GM19463 (cell line): Measurements from ENCODE around the gene AK5.

ENCODE experiments used
- ATAC-seq: cut with Tn5 transposase; IDR thresholded peaks from one replicate; pipeline ENCODE4 v1.9.1; 2021; ENCODE audit warnings: mild to moderate bottlenecking, moderate library complexity; ENCODE audit not compliant: unreplicated experiment

Gene AK5

GRCh38 chr1:77281491-77282186 is at the start of gene AK5:
TSS of gene AK5 (plus strand) at chr1:77282019. CDS start at chr1:77282314, 295 bp downstream.
- ATAC-seq: peak; percentile 49

GRCh38 chr1:77232829-77233228 is 49.0 kb upstream of the AK5 start:
- no peak for ATAC-seq

GRCh38 chr1:77234096-77234495 is 47.7 kb upstream of the AK5 start:
- ATAC-seq: no peak

- ATAC-seq: no peak
These were observed 46.9 kb upstream of the AK5 start for GRCh38 chr1:77234943-77235342.

GRCh38 chr1:77238462-77238861 is 43.4 kb upstream of the AK5 start:
- no peak for ATAC-seq

GRCh38 chr1:77239311-77239710 is 42.5 kb upstream of the AK5 start:
- no peak for ATAC-seq

GRCh38 chr1:77245830-77246229 is 36.0 kb upstream of the AK5 start:
- no peak for ATAC-seq

- ATAC-seq: no peak
These were observed 31.7 kb upstream of the AK5 start for GRCh38 chr1:77250126-77250525.

GRCh38 chr1:77253211-77253610 is 28.6 kb upstream of the AK5 start:
- no peak for ATAC-seq

GRCh38 chr1:77263708-77264107 is 18.1 kb upstream of the AK5 start:
- ATAC-seq: no peak

- no peak for ATAC-seq
These were observed 16.6 kb upstream of the AK5 start for GRCh38 chr1:77265180-77265579.

- no peak for ATAC-seq
These were observed 14.8 kb upstream of the AK5 start for GRCh38 chr1:77267035-77267434.

- ATAC-seq: no peak
These were observed 9.8 kb upstream of the AK5 start for GRCh38 chr1:77271852-77272580.

GRCh38 chr1:77273891-77274290 is 7.9 kb upstream of the AK5 start:
- ATAC-seq: no peak

GRCh38 chr1:77275194-77275593 is 6.6 kb upstream of the AK5 start:
- no peak for ATAC-seq

- ATAC-seq: no peak
These were observed 4.9 kb upstream of the AK5 start for GRCh38 chr1:77276941-77277340.

GRCh38 chr1:77279929-77280328 is 1.9 kb upstream of the AK5 start:
- ATAC-seq: no peak

- no peak for ATAC-seq
These were observed 857 bp upstream of the AK5 start for GRCh38 chr1:77280962-77281361.

GRCh38 chr1:77282187-77282865 is 507 bp downstream of the AK5 start:
- peak; percentile 41 for ATAC-seq

- no peak for ATAC-seq
These were observed 1.2 kb downstream of the AK5 start for GRCh38 chr1:77282866-77283539.

GRCh38 chr1:77283701-77284425 is 2.0 kb downstream of the AK5 start:
- ATAC-seq: no peak
